Neural cell (in vitro differentiated cells): ENCODE results near the gene MACC1.

ENCODE experiments used
- EP300 ChIP-seq: fragments of 450-650 bp; conservative IDR thresholded peaks from 2 replicates; pipeline ENCODE4 v1.6.1; 2014; ENCODE audit warnings: antibody characterized with exemption, mild to moderate bottlenecking, moderate library complexity; ENCODE audit not compliant: poor library complexity, severe bottlenecking
- EZH2 ChIP-seq: fragments of 200-600, 300-800 bp; shearing (Covaris generic), sonication (generic); IDR thresholded peaks from 2 replicates; pipeline ENCODE4 v1.6.1; 2014; ENCODE audit warnings: antibody characterized with exemption, low read length, borderline replicate concordance, mild to moderate bottlenecking; ENCODE audit not compliant: insufficient read depth, poor library complexity, severe bottlenecking
- POLR2AphosphoS5 ChIP-seq: IDR thresholded peaks from 2 replicates; pipeline ENCODE4 v1.6.1; 2012
- RAD21 ChIP-seq: fragments of 450-650 bp; conservative IDR thresholded peaks from 2 replicates; pipeline ENCODE4 v1.6.1; 2014; ENCODE audit warnings: antibody characterized with exemption, mild to moderate bottlenecking, moderate library complexity
- SMC3 ChIP-seq: fragments of 450-650 bp; conservative IDR thresholded peaks from 2 replicates; pipeline ENCODE4 v1.6.1; 2014; ENCODE audit warnings: antibody characterized with exemption, mild to moderate bottlenecking, moderate library complexity; ENCODE audit not compliant: poor library complexity
- TAF1 ChIP-seq: IDR thresholded peaks from 2 replicates; pipeline ENCODE4 v1.6.1; 2012; ENCODE audit warnings: low read depth
- TF ChIP-seq, protein P1 (sequence below): fragments of 450-650 bp; IDR thresholded peaks from 2 replicates; pipeline ENCODE4 v1.5.1; 2014; ENCODE audit warnings: antibody characterized with exemption, mild to moderate bottlenecking, moderate library complexity; ENCODE audit not compliant: poor library complexity, severe bottlenecking
- TF ChIP-seq, protein P2 (sequence below): IDR thresholded peaks from 2 replicates; pipeline ENCODE4 v1.6.1; 2012; ENCODE audit warnings: borderline replicate concordance

DNA sequence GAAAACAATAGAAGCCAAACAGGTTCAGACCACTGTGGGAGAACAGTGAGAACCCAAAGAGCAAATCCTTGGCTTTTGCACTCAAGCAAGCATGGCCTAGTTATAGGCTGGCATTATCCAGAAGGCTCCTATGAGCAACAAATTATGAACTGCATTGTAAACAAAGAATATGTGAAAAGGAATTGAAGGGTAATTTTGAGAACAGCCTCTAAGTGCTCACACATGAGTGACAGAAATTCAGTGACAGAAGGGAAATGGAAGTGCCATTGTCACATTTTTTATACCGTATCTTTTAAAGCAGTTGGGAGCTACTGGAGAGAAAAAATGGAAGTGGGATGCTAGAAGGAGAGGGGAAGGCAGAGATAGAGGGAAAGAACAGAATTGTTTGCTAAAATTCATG, 114.2 kb downstream of the MACC1 start:
- TF ChIP-seq TAF1 (no peak), EZH2 (no peak), RAD21 (peak; percentile 41), EP300 (peak; percentile 95), SMC3 (peak; percentile 44), POLR2AphosphoS5 (peak; percentile 88)
- TF ChIP-seq, protein P1, sequence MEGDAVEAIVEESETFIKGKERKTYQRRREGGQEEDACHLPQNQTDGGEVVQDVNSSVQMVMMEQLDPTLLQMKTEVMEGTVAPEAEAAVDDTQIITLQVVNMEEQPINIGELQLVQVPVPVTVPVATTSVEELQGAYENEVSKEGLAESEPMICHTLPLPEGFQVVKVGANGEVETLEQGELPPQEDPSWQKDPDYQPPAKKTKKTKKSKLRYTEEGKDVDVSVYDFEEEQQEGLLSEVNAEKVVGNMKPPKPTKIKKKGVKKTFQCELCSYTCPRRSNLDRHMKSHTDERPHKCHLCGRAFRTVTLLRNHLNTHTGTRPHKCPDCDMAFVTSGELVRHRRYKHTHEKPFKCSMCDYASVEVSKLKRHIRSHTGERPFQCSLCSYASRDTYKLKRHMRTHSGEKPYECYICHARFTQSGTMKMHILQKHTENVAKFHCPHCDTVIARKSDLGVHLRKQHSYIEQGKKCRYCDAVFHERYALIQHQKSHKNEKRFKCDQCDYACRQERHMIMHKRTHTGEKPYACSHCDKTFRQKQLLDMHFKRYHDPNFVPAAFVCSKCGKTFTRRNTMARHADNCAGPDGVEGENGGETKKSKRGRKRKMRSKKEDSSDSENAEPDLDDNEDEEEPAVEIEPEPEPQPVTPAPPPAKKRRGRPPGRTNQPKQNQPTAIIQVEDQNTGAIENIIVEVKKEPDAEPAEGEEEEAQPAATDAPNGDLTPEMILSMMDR: no peak
- TF ChIP-seq, protein P2, sequence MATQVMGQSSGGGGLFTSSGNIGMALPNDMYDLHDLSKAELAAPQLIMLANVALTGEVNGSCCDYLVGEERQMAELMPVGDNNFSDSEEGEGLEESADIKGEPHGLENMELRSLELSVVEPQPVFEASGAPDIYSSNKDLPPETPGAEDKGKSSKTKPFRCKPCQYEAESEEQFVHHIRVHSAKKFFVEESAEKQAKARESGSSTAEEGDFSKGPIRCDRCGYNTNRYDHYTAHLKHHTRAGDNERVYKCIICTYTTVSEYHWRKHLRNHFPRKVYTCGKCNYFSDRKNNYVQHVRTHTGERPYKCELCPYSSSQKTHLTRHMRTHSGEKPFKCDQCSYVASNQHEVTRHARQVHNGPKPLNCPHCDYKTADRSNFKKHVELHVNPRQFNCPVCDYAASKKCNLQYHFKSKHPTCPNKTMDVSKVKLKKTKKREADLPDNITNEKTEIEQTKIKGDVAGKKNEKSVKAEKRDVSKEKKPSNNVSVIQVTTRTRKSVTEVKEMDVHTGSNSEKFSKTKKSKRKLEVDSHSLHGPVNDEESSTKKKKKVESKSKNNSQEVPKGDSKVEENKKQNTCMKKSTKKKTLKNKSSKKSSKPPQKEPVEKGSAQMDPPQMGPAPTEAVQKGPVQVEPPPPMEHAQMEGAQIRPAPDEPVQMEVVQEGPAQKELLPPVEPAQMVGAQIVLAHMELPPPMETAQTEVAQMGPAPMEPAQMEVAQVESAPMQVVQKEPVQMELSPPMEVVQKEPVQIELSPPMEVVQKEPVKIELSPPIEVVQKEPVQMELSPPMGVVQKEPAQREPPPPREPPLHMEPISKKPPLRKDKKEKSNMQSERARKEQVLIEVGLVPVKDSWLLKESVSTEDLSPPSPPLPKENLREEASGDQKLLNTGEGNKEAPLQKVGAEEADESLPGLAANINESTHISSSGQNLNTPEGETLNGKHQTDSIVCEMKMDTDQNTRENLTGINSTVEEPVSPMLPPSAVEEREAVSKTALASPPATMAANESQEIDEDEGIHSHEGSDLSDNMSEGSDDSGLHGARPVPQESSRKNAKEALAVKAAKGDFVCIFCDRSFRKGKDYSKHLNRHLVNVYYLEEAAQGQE: no peak
